GM23338 (cell line): ENCODE measurements around the gene ADSS1. TPM values are rescaled to one million over a fixed set of nuclear protein-coding genes. Genes with fewer than 3 reads are reported as not detected.

Source experiments
- ATAC-seq: fragments of 200-7000 bp; cut with Tn5 transposase; 3 replicates; pipeline ENCODE4 v1.9.1; 2020
- DNase-seq: peaks from one replicate; pipeline ENCODE4 v3.0.0-alpha.2; 2015; ENCODE audit warnings: low spot score
- H2AFZ ChIP-seq: fragments of 200-600 bp; sonication (generic); 2 replicates; pipeline ENCODE4 v1.8.0; 2016; ENCODE audit warnings: antibody characterized with exemption, mild to moderate bottlenecking, moderate library complexity
- H3F3A ChIP-seq: fragments of 200-600 bp; sonication (generic); replicated peaks from 2 replicates; pipeline ENCODE4 v1.8.0; 2017; ENCODE audit warnings: antibody characterized with exemption, mixed run types, low read depth
- H3K27ac ChIP-seq: fragments of 200-600 bp; sonication (generic); 2 replicates; pipeline ENCODE4 v1.6.1; 2016; ENCODE audit warnings: low read depth
- H3K27me3 ChIP-seq: fragments of 200-600 bp; sonication (generic); 2 replicates; pipeline ENCODE4 v1.8.0; 2016; ENCODE audit warnings: mild to moderate bottlenecking, mixed run types, moderate library complexity; ENCODE audit not compliant: insufficient read depth
- H3K36me3 ChIP-seq: fragments of 200-600 bp; sonication (generic); 2 replicates; pipeline ENCODE4 v1.8.0; 2016; ENCODE audit warnings: mild to moderate bottlenecking; ENCODE audit not compliant: insufficient read depth
- H3K4me1 ChIP-seq: fragments of 200-600 bp; sonication (generic); 2 replicates; pipeline ENCODE4 v1.8.0; 2016; ENCODE audit warnings: mild to moderate bottlenecking, moderate library complexity; ENCODE audit not compliant: insufficient read depth
- H3K4me2 ChIP-seq: fragments of 200-600 bp; sonication (generic); 2 replicates; pipeline ENCODE4 v1.7.1; 2017; ENCODE audit warnings: mixed run types
- H3K4me3 ChIP-seq: fragments of 200-600 bp; sonication (generic); 2 replicates; pipeline ENCODE4 v1.6.1; 2016; ENCODE audit warnings: mixed run types
- H3K79me2 ChIP-seq: fragments of 200-600 bp; sonication (generic); replicated peaks from 2 replicates; pipeline ENCODE4 v1.8.0; 2017; ENCODE audit warnings: mild to moderate bottlenecking; ENCODE audit not compliant: insufficient read depth
- H3K9me2 ChIP-seq: fragments of 200-600 bp; sonication (generic); 2 replicates; pipeline ENCODE4 v1.8.0; 2017; ENCODE audit not compliant: insufficient read depth
- H4K20me1 ChIP-seq: fragments of 200-600 bp; sonication (generic); replicated peaks from 2 replicates; pipeline ENCODE4 v1.8.0; 2017; ENCODE audit warnings: mild to moderate bottlenecking; ENCODE audit not compliant: insufficient read depth
- H3K27ac Mint-ChIP-seq: 2 replicates; pipeline ENCODE4 v1.8.0; 2020; ENCODE audit warnings: inconsistent platforms, mild to moderate bottlenecking, moderate library complexity, mixed read lengths
- H3K27me3 Mint-ChIP-seq: 3 replicates; pipeline ENCODE4 v1.8.0; 2022; ENCODE audit warnings: low read depth, mild to moderate bottlenecking, moderate library complexity, mixed read lengths, inconsistent platforms; ENCODE audit not compliant: insufficient read depth, poor library complexity
- H3K36me3 Mint-ChIP-seq: 3 replicates; pipeline ENCODE4 v1.8.0; 2021; ENCODE audit warnings: low read depth, mild to moderate bottlenecking, inconsistent platforms, moderate library complexity, mixed read lengths
- H3K4me1 Mint-ChIP-seq: 3 replicates; pipeline ENCODE4 v1.8.0; 2020; ENCODE audit warnings: mild to moderate bottlenecking, inconsistent platforms, mixed read lengths
- H3K4me3 Mint-ChIP-seq: 3 replicates; pipeline ENCODE4 v1.8.0; 2021; ENCODE audit warnings: moderate library complexity, mild to moderate bottlenecking, inconsistent platforms, mixed read lengths
- H3K9me3 Mint-ChIP-seq: 3 replicates; pipeline ENCODE4 v1.8.0; 2020; ENCODE audit warnings: moderate library complexity, mild to moderate bottlenecking, inconsistent platforms, mixed read lengths
- CREB1 ChIP-seq: fragments of 250-450 bp; sonication (Bioruptor Pico); IDR thresholded peaks from 2 replicates; pipeline ENCODE4 v1.5.0; 2020; ENCODE audit warnings: low read depth, mild to moderate bottlenecking, moderate library complexity
- CTCF ChIP-seq, 2 experiments: fragments of 200-600 bp in 1 of 2; sonication (generic) in 1 of 2; conservative IDR thresholded peaks; 2 replicates each; pipeline versions ENCODE4 v1.5.1 to v1.6.1; 2016 to 2017; ENCODE audit warnings: antibody characterized with exemption in 2 of 2, low read depth in 2 of 2, mild to moderate bottlenecking in 2 of 2, moderate library complexity in 1 of 2
- ETS1 ChIP-seq: IDR thresholded peaks from 2 replicates; pipeline ENCODE4 v1.6.1; 2016; ENCODE audit warnings: antibody characterized with exemption
- EZH2 ChIP-seq: fragments of 200-600 bp; sonication (generic); IDR thresholded peaks from one replicate; pipeline ENCODE4 v1.8.0; 2017; ENCODE audit warnings: antibody characterized with exemption, mild to moderate bottlenecking, low read depth; ENCODE audit not compliant: unreplicated experiment
- EZH2phosphoT487 ChIP-seq: fragments of 200-600 bp; sonication (generic); IDR thresholded peaks from one replicate; pipeline ENCODE4 v1.8.1; 2018; ENCODE audit warnings: antibody characterized with exemption; ENCODE audit not compliant: unreplicated experiment
- JUNB ChIP-seq: IDR thresholded peaks from one replicate; pipeline ENCODE4 v1.6.1; 2016; ENCODE audit warnings: antibody characterized with exemption; ENCODE audit not compliant: unreplicated experiment
- NANOG ChIP-seq: IDR thresholded peaks from 2 replicates; pipeline ENCODE4 v1.6.1; 2016; ENCODE audit warnings: antibody characterized with exemption, borderline replicate concordance
- POLR2AphosphoS5 ChIP-seq: IDR thresholded peaks from 2 replicates; pipeline ENCODE4 v1.6.1; 2016; ENCODE audit warnings: antibody characterized with exemption, low read depth
- REST ChIP-seq: IDR thresholded peaks from one replicate; pipeline ENCODE4 v1.6.1; 2018; ENCODE audit warnings: antibody characterized with exemption; ENCODE audit not compliant: unreplicated experiment
- STAT1 ChIP-seq: IDR thresholded peaks from one replicate; pipeline ENCODE4 v1.6.1; 2016; ENCODE audit warnings: antibody characterized with exemption; ENCODE audit not compliant: unreplicated experiment
- ZNF114 ChIP-seq: fragments of 250-450 bp; sonication (Bioruptor Pico); IDR thresholded peaks from 2 replicates; pipeline ENCODE4 v1.5.0; 2020; ENCODE audit warnings: mild to moderate bottlenecking, moderate library complexity
- ZNF331 ChIP-seq: fragments of 250-450 bp; sonication (Bioruptor Pico); IDR thresholded peaks from 2 replicates; pipeline ENCODE4 v1.5.0; 2020; ENCODE audit warnings: low read depth, mild to moderate bottlenecking, moderate library complexity
- ZNF462 ChIP-seq: fragments of 250-450 bp; sonication (Bioruptor Pico); IDR thresholded peaks from 2 replicates; pipeline ENCODE4 v1.5.0; 2020; ENCODE audit warnings: mild to moderate bottlenecking, moderate library complexity
- polyA plus RNA-seq: library from polyadenylated mRNA; unstranded; fragments of >200 nt; fragmentation: Nextera tagmentation; extraction: Ambion mirVana; gene quantifications from 2 replicates; pipeline ENCODE4 v1.2.1, GENCODE V29; 2016
- total RNA-seq: library from RNA; depleted of rRNA; stranded (reverse); fragments of >200 nt; shearing (Covaris generic); gene quantifications from 2 replicates; pipeline ENCODE4 v1.2.3, GENCODE V29; 2014

ADSS1 gene
- total and polyA plus RNA-seq, 2 experiments from 2014 or later = 9.5 to 11.6 TPM

GRCh38 chr14:104690861-104691455, 33.1 kb upstream of the ADSS1 start:
- DNase-seq (no peak), ATAC-seq (no peak)
- H3K4me1 Mint-ChIP-seq = peaks cover 30% of the 10 kb centered on the region
- H3K9me3 Mint-ChIP-seq = no peaks in the 10 kb centered on the region; the same call in 2 of the 3 replicates
- TF ChIP-seq POLR2AphosphoS5 (no peak), REST (no peak), JUNB (no peak), CTCF (conservative IDR thresholded peaks at IDR 0.05; ENCODE audit: low read depth in 2 of 2) (no peak), ZNF331 (CRISPR knock-in tag) (no peak), STAT1 (no peak), EZH2 (no peak), ETS1 (no peak), CREB1 (CRISPR knock-in tag) (no peak), NANOG (no peak), EZH2phosphoT487 (no peak), ZNF114 (CRISPR knock-in tag) (no peak), ZNF462 (CRISPR knock-in tag) (no peak)
- H3K4me1 ChIP-seq = peaks cover 38% of the 10 kb centered on the region
- H3K79me2 ChIP-seq = peaks cover 46% of the 10 kb centered on the region
- H3F3A ChIP-seq = 0 out of 2 replicates have a peak, but pooled peaks cover 5% of the 10 kb centered on the region
- H2AFZ ChIP-seq = no peak overlapping the region
- H3K27me3 ChIP-seq = no peaks in the 10 kb centered on the region
- peak overlapping the region; percentile 95 for H3K4me2 ChIP-seq
- no peak overlapping the region for H3K27ac ChIP-seq
- peaks cover 5% of the 10 kb centered on the region; the same call in 1 of the 2 replicates for H4K20me1 ChIP-seq
- H3K4me3 ChIP-seq = peak overlapping the region; percentile 78
- no peak overlapping the region for H3K27ac Mint-ChIP-seq
- H3K36me3 Mint-ChIP-seq = peaks cover 2% of the 10 kb centered on the region; the same call in 1 of the 3 replicates
- H3K4me3 Mint-ChIP-seq = peak overlapping the region; percentile 71
- peaks cover 20% of the 10 kb centered on the region for H3K27me3 Mint-ChIP-seq
- no peaks in the 10 kb centered on the region for H3K36me3 ChIP-seq
- no peaks in the 10 kb centered on the region for H3K9me2 ChIP-seq
